Heart left ventricle (tissue), 13 donors: Measurements from ENCODE around the gene IFNA10.
A peak's percentile ranks its signal among the peaks of the same experiment; 100 is the strongest.
"Not testable (repeated sequence)": the region's sequence is repeated elsewhere in the genome, so short reads cannot be mapped to it uniquely, and the experiment has no call there.

Experiments
- POLR2A ChIP-seq, 2 donors: fragments of 450-650 bp; IDR thresholded peaks; one replicate each; pipeline ENCODE4 v1.6.1; 2017; ENCODE audit warnings: antibody characterized with exemption in 2 of 2, mild to moderate bottlenecking in 2 of 2, moderate library complexity in 2 of 2
- TF ChIP-seq, protein P1 (sequence below), 12 donors: fragments of 200-600 bp; sonication (generic) in 4 of 12; IDR thresholded peaks; one replicate each; pipeline versions ENCODE4 v1.5.0 to v1.8.0; 2018 to 2022; ENCODE audit warnings: antibody characterized with exemption in 12 of 12, mild to moderate bottlenecking in 5 of 12
- donor health status: ischemic (EF 13 %, LVEDD 7.1; RV severe dilation, severe dysfunction).
- donor health status: DM: no; HTN: yes; CAD: no.
- donor health status: DM: no; HTN: no; CAD: no.
- donor health status: ischemic (EF 25% LVEDD 6.9; RV normal size, moderate dysfunction).
- donor health status: ischemic (EF 25% LVEDD 5.7; RV mildly dilated, moderate dysfunction).
- donor health status: ischemic (EF 35%, LVEDD 5.7; RV mildly dilated, moderate dysfunction).
- donor health status: nonischemic (EF 11% LVEDD 7.7; RV severe dilation, severe dysfunction).
- donor health status: DM: yes; HTN: yes; CAD: no.
- donor health status: PGD.
- donor health status: ischemic (EF 29% LVEDD 5.4; RV normal size, mild dysfunction).
- donor health status: nonischemic (EF 23%, LVEDD 6.1; RV moderate dilation, normal function).

DNA sequence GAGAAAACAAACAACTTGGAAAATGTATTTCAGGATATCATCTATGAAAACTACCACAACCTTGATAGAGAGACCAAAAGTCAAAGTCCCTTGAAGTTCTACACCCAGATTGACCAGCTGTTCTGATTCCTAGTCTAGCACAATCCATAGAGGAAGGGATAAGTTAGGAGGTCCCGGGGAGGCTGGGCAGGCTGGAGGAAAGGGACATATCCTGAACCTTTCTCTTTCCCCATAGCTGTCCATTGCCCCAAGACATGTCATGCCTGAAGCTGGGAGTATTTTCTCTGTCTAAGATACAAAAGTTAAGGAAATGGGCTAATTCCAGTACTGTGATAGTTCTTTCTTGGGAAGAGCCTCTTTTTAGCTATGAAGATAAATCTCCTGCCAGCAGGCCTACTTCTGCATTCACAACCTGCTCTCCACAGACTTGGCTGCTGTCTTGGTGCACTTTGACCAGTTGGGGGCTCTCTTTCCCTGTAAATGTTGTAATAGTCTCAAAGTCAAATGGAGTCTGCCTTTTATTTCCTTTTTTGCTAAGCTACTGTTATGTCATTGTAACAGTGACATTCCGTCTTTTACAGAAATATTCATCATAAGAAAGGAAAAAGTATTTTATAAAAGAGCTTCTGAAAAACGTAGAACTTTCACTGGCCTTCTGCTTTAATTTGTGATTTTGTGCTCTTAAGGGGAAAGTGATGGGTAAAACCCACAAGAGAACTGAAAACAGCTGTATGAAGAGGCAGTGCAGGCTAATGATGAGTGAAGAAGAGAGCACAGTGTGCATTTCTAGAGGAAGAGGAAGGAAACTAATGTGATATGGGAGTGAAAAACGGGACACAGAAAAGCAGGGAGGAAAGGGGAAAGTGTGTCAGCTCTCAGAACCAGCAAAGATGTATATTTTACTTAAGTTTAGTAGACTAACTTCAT is 23.9 kb downstream of the IFNA10 start:
- TF ChIP-seq, protein P1, sequence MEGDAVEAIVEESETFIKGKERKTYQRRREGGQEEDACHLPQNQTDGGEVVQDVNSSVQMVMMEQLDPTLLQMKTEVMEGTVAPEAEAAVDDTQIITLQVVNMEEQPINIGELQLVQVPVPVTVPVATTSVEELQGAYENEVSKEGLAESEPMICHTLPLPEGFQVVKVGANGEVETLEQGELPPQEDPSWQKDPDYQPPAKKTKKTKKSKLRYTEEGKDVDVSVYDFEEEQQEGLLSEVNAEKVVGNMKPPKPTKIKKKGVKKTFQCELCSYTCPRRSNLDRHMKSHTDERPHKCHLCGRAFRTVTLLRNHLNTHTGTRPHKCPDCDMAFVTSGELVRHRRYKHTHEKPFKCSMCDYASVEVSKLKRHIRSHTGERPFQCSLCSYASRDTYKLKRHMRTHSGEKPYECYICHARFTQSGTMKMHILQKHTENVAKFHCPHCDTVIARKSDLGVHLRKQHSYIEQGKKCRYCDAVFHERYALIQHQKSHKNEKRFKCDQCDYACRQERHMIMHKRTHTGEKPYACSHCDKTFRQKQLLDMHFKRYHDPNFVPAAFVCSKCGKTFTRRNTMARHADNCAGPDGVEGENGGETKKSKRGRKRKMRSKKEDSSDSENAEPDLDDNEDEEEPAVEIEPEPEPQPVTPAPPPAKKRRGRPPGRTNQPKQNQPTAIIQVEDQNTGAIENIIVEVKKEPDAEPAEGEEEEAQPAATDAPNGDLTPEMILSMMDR (IDR thresholded peaks at IDR 0.05): peak in 8 of 12 donors; percentile 15 to 48 (median 36)
- TF ChIP-seq POLR2A (IDR thresholded peaks at IDR 0.05): not testable (repeated sequence)
